Erythroblast (primary cell): ENCODE results near the gene RNF220.
A peak's percentile ranks its signal among the peaks of the same experiment; 100 is the strongest.

ENCODE experiments used
- DNase-seq, 2 experiments: peaks; one replicate each; lab custom pipeline; 2025; lab: John Stamatoyannopoulos, UW
- GATA1 ChIP-seq: IDR thresholded peaks from 2 replicates; pipeline ENCODE4 v1.6.1; 2011; ENCODE audit warnings: low read depth, mild to moderate bottlenecking, control low read depth, low read length, moderate library complexity
- POLR2A ChIP-seq: IDR thresholded peaks from 2 replicates; pipeline ENCODE4 v1.6.1; 2011; ENCODE audit warnings: mild to moderate bottlenecking, low read length

The RNF220 gene

DNA sequence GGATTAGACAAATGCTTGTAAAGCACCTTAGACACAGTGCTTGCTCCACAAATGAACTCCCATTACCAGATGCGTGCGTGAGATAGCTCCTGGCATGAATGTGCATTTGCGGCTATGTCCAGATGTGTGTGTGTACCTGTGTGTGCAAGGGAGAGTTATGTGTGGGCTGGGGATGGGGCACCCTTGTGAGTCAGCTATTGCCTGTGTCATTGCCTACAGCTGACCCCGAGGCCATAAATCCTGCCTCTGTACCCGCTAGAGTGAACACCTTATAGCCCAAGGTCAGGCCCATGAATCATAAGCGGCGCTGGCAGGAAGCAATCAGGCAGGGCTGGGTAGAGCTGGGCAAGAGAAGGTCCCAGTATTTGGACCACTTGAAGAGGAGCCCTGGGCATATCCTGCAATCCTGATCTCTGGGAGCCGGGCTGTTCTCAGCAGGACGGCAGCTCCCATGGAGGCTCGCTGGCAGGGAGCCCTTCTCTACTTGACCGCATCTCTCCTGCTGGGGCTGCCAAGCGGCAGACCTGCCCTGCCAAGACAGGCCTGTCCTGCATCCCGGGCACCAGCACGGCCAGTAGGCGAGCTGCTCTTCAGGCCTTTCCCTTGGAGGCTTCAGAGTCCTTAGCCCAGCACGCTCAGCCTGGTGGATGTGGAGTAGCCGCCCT lies 182.9 kb downstream of the RNF220 start:
- DNase-seq, result no peak
- TF ChIP-seq POLR2A, result no peak
- TF ChIP-seq GATA1, result no peak

DNA sequence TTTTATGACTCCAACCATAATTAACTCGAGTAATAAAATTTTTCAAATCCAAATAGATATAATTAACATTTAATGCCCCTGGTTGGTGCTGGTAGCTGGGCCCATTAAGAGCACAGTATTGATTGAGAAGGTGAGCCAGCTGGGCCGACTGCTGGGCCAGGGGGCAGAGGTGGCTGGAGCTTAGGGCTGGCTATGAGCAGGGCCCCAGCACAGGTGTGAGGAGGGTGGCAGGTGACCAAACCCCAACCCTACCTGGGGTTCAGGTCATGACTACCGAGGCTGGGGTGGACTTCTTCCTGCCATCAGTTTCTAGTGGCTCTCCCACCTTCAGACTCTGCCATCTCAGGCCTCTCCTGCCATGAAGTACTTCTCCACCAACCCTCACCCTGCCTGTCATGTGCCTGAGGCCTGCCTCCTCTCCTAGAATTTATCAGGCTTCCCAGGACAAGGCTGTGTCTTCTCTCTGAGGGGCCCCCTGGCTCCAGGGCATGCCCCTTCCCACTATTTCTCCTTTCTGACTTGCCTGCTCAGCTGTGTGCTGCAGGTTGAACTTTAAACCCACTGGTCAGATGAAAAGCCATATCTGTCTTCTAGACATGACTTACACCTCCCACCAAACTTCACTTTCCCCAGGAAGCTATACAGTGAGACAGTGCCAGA lies 183.6 kb downstream of the RNF220 start:
- no peak for DNase-seq
- TF ChIP-seq POLR2A, result no peak
- TF ChIP-seq GATA1, result no peak

DNA sequence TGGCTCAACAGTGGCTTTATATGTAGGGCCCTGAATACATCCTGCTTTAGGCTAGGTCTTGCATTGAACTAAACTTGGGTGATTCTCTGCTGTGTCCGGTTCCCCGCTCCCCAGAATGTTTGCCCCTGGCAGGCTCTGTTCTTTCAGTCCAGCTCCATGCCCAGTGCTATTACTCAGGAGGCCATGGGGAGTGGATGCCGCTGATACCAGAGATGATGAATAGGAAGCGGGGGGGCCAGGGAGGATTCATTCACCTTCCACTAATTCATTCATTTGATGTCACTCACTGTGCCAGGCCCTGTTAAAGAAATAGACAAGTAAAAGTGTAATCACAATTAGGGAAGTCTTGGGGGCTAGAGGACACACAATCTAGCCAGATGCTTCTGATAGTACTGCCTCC lies 185.4 kb downstream of the RNF220 start:
- no peak for DNase-seq
- no peak for TF ChIP-seq POLR2A
- TF ChIP-seq GATA1, result no peak

DNA sequence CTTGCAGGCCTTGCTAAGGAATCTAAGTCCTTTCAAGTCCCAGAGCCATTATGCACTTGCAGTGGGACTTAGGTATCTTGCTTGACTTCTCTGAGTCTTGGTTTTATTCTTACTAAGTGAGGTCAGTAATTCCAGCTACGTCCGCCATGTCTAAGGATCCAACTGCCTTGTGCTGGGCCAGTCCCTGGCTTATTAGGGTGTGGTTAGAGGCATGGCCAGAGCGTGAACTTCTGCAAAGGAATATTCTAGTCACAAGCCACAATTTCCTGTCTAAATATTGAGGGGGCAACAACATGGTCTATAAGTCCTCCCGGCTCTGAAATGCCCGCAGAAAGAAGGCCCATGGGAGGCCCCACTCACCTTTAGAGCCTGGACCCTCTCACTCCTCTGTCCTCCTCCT lies 186.3 kb downstream of the RNF220 start:
- TF ChIP-seq POLR2A (no peak), GATA1 (no peak)
- no peak for DNase-seq

DNA sequence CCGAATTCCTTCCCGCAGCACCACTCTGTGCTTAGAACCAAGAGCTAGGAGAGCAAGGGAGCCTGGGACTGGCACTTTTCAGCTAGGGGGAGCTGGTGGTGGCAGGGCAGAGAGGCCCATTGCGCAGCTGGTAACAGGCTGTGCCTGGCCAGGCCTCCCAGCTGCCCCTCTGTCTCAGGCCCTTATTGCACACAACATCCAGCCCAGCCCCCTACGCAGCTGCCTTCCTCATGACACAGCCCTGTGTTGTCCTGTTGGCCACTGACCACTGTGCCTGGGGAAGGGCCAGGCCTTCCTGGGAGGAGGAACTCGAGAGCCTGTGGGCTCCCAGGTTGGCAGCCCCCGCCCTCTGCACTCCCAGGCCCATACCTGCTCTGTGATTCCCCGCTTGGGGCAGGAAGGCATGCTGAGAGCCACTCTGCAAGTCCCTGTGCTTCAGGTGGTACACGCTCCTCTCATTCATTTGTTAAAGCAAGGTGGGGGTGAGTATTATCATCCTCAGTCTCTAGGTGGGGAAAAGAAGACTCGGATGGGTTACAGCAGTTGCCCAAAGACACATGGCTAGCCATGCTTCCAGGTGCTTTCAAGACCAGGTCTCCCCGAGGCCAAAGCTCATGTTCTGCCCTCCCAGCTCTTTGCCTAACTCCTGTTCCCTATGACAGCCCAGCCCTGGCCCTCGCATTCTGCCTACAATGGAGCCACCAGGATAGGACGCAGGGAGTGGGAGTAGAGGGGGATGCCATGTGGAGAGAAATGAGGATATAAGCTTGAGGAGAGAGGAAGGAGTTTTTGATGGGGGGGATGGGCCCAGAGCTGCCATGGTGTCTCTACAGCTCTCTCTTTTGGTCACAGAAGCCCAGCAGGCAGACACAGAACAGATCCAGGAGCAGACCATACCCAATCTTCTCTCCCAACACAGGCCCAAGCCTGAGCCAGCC lies 187.4 kb downstream of the RNF220 start:
- TF ChIP-seq POLR2A, result no peak
- no peak for TF ChIP-seq GATA1
- no peak for DNase-seq

DNA sequence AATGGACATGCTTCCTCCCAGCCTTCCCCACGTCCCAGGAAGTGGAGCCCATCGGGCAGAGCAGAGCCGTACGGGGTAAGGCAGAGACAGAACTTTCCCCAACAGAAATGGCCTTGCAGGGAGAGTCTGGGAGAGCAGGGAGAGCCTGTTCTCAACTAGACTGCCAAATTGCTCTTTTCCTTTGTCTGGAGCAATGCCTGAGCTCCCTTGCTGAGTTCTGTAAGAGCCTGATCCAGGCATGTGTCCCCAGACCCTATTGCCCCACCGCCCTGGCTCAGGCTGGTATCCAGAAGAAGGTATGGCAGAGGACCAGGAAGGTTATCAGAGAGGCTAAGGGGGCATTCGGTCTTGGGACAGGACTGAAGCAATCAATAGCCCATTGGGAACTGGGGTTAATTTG lies 189.3 kb downstream of the RNF220 start:
- DNase-seq, result no peak
- TF ChIP-seq GATA1, result no peak
- no peak for TF ChIP-seq POLR2A

DNA sequence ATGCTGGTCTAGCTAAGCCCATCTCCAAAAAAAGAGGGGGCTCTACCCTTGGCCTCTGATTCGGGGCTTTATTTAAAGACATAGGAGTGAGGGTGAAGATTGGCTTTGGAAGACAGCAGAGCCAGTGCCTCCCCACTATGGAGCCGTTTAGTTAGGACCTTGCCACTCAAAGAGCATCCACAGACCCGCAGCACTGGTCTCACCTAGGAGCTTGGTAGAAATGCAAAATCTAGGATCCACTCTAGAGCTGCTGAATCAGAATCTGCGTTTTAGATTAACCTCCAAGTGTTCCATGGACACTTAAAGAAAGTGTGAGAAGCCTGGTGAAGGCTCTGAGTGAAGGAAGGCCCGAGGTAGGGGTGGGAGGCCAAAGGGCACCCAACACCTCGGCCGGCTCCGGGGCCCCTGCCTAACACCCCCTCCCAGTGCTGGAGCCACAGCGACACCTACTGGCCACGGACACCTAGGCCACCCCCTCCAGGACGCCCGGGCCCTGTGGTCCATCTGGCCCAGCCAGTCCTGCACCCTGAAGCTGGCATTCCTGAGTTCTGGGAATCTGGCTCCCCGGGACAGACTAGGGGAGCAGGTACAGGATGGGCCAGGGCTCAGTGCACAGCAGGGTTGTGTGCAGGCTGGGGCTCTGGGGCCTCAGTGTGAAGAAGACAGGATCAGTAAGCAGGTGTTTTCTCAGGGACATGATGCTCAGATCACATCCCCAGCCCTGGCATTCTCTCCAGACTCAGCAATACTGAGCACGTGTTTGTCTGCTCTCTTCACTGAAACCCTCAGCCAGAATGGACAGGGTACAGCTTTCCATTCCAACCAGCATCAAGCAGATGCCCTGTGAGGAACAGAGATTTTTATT lies 190.0 kb downstream of the RNF220 start:
- DNase-seq, result peak; percentile 63 to 86
- TF ChIP-seq GATA1 (no peak), POLR2A (no peak)

DNA sequence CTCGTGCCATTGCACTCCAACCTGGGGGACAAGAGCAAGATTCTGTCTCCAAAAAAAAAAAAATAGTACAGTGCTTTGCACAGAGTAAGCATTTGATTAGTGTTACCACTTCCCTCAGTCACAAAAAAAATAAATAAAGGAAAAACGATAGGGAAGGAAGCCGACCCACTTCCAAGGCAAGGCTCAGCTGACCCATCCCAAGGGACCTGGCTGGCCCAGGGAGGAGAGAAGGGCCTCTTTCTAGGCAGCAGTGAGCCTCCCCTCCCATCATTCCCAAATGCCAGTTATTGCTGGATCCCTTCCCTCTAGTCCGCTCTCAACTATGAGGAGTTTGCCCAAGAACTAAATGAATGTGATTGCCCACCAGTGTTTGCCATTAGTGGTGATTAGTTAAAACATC lies 191.5 kb downstream of the RNF220 start:
- no peak for DNase-seq
- TF ChIP-seq GATA1 (no peak), POLR2A (no peak)

DNA sequence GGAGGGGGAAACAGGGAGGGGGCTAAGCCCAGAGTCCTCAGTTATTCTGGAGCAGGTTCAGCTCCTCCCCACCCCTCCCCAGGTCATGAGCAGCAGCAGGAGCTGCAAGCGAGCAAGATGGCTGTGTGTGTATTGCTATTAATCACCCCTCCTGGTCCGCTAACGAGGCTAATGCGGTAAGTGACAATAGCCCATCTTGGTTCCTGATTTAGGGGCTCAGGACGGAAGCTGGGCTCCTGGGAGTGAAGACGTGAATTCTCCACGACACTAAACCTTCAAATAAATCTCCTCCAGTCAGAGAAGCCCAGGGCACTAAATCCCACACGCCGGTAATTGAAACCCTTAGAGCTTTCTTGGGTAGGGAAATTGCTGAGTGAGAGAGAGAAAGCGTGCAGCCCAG lies 193.1 kb downstream of the RNF220 start:
- no peak for TF ChIP-seq GATA1
- no peak for TF ChIP-seq POLR2A
- no peak for DNase-seq

DNA sequence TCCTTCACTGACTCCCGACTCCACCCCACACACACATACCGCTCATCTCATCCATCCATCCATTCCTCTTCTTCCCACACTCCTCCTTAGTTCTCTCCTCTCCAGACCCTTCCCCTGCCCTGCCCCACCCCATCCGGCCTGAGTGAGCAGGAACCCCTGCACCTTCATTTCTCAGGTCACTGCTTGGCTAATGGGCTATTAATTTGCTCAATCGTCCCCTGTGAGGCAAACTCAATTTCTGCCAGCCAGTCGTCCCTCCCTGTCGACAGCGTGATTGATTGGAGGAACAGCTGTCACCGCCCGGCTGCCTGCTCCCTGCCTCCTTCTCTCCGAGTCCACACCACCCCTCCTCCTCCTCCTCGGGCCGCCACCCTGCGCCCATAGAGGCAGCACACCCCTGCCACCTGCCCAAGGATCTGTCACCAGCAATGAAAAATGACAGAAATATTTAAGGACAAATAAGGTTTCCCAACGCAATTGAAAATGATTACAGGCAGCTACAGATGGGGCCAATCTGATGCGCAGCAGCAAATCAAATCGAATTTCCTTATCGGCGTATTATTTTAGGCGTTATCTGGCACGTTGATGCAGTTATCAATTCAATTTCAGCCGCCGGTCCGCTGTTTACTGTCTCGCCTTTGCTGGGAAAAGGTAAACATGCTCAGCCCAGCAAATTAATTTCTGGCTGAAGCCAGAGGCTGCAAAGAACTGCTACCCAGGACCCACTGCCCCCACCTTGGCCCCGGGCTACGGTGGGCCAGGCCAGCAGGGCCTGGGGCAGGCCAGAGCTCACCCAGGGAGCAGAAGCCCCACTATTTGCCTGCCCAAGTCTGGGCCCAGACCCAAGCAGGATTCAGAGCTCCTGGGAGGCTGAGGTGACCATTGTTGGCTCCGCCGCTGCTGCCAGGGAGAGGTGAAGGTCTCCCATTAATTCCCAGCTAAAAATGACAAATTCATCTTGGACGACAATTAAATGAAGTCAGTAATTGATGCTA lies 197.9 kb downstream of the RNF220 start:
- no peak for DNase-seq
- TF ChIP-seq POLR2A, result no peak
- no peak for TF ChIP-seq GATA1

DNA sequence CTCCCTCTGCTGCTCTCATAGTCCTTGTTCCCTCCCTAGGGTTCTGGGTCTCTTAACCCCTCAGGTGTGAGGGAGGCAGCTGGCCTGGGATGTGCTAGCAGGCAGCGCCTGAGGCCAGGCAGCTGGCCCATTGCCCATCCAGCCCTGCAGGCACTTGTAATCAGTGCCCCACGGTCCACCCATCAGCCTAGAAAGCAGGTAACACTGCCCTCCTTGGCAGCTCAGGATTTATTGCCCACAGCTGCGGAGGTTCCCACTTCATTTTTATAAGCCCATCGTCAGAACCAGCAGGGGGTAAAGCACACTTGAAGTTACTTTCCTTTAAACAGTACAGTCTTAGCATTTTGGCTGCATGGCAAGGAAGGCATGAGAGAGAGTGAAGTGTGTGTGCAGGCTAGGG lies 198.7 kb downstream of the RNF220 start:
- no peak for DNase-seq
- TF ChIP-seq POLR2A, result no peak
- TF ChIP-seq GATA1, result no peak

DNA sequence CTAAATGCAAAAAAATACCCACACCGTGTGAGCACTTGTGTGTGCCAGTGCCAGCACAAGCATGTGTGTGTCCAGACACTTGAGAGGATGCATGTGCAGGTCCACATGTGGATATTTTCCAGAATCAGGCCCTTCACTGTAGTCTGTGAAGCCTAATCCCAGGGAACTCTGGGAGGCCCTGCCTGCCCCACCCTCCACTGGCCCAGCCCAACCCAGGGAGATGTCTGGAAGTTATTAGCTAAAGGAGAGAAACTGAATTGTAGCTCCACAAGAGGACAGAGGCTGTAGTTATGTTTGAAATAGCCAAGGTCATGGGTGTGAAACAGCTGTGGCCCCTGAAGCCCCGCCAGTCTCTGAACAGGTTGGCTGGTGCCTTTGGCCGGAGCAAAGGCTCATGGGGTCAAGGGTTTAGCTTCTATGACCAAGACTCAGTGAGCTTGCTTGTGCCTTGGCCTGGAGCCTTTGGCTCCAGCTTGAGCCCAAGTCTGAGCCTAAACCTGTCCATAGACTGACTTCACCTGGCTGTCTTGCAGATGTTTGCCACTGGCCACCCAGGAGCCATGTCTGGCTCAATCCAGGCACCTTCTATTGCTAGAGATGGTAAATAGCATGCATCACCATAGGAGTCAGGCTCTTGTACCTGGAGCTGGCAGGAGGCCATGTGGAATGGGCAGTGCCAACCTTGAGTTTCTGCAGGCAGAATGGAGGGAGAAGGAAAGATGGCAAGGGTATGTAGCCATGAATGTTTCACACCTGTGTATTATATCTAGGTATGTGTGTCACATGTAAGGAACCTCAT lies 199.3 kb downstream of the RNF220 start:
- no peak for TF ChIP-seq POLR2A
- no peak for TF ChIP-seq GATA1
- no peak for DNase-seq
